GM19099 (cell line): ENCODE results near the gene RNU2-63P.

Experiments used
- POLR2A ChIP-seq: IDR thresholded peaks from 3 replicates; pipeline ENCODE4 v1.6.1; 2011; ENCODE audit warnings: low read depth; ENCODE audit not compliant: insufficient read length; ENCODE audit errors: extremely low read depth

The RNU2-63P gene

DNA sequence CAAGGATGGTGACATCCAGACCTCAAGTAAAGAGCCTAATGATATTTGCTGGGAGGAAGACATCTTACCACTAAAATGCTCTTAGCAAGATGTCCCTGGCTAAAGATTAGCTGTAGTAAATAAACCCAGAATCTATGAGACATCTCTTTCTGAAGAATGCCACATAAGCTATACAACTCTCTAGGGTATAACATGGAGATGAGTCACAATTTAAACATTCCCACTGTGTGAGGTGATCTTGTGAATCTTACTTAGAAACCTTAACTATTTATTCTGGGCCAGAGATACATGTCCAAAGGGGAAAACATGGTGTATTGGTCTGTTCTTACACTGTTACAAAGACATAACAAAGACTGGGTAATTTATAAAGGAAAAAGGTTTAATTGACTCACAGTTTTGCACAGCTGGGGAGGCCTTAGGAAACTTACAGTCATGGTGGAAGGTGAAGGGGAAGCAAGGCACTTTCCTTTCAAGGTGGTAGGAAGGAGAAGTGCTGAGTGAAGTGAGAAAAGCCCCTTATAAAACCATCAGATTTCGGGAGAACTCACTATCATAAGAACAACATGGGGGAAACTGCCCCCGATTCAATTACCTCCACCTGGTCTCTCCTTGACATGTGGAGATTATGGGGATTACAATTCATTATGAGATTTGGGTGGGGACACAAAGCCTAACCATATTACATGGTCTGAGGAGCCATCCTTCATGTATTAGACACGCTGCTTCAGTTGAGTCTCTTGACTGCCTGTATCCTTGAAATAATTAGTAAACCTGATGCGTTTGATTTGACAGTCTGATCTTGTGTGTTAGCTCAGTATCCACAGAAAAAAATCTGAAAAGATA lies 22.1 kb upstream of the RNU2-63P start:
- TF ChIP-seq POLR2A: no peak

DNA sequence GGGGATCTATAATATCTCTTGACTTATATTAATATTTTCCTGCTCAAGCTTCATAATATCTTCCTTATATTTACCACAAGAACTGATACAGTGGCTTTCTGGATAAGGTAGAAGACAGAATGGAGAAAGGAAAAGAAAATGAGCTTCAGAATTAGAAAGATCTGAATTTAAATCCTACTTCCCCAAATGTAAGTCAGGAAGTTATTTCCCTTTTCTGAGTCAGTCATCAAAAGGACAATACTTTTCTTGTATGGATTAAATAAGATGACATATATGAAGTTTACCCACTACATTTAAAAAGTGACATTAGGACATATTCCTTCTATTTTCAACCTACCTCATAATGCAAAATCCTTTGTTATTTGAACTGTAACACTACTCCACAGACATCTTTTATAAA lies 20.3 kb upstream of the RNU2-63P start:
- no peak for TF ChIP-seq POLR2A

DNA sequence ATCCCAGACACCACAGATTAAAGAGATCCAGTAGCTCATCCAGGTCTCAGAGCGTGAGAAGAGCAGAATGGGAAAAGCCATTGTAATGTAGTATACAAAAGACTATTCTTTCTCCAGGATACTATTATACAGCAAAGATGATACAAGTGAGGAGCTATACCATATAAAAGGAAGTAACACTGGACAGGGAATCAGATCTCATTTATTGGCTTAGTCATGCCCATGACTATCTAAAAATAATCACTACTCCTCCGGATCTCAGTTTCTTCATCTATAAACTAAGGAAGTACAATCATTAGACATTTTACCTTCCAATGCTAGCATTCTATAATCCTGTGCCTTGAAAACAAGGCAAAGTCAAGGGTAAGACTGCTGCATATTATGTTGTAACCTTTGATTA lies 19.8 kb upstream of the RNU2-63P start:
- no peak for TF ChIP-seq POLR2A

DNA sequence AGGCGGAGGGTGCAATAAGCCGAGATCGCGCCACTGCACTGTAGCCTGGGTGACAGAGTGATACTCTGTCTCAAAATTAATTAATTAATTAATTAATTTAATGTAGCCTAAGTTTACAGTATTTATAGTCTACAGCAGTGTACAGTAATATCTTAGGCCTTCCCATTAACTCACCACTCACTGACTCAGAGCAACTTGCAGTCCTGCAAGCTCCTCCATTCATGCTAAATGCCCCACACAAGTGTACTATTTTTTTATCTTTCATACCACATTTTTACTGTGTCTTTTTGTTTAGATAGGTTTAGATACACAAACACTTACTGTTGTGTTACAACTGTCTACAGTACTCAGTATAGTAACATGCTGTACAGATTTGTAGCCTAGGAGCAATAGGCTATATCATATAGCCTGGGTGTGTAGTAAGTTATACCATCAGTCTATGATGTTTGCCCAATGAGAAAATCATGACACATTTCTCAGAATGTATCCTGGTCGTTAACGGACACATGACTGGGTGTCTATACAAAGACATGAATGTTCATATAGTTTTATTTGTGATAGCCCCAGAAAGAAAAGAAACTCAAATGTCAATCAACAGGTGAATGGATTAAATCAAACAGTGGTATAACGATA lies 15.8 kb upstream of the RNU2-63P start:
- no peak for TF ChIP-seq POLR2A

DNA sequence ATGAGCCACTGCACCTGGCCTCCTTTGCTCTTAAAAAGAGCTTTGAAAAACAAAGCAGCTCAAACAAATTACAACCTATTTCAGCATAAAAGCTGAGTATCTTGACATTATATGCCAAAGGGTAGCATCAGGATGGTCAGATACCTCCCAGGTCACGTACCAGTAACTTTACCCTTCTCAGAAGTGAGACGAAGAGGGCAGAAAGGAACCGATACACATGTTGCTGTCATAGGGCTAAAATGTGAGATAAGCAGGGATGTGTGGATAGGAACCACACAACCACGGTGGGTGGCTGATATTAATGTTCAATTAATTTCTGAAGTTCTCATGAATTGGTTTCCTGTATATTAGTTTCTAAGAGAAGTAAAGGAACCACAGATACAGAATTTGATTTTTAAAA lies 12.6 kb upstream of the RNU2-63P start:
- TF ChIP-seq POLR2A: no peak

DNA sequence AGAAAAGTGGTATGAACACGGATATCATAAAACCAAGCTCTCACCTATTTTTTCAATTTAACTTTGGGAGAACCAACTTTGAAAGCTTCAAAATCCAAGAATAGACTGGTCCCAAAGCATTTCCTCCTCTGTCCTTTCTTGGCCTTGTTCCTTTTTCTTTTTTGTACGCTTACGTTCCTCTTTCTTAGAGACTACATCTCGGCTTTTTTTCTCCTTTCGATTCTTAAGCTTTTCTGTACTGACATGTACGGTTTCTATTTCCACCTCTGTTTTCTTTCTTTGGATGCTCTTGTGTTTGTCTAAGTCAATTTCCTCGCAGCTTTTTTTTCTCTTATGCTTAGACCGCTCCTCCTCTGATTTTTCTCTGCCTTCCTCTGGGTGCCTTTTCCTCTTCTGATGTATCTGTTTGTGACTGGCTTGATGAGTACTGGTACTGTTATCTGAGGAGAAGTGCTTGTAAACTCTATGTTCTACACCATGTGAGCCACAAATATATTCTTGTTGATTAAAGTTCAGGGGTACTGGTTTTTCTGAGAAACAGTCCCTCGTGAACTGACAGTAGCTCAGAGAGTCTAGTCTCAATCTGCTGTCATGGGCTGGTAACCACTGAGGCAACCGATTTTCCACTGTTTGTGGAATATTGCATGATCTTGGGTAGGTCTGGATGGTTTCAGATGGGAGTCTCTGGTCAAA lies 11.5 kb upstream of the RNU2-63P start:
- no peak for TF ChIP-seq POLR2A

DNA sequence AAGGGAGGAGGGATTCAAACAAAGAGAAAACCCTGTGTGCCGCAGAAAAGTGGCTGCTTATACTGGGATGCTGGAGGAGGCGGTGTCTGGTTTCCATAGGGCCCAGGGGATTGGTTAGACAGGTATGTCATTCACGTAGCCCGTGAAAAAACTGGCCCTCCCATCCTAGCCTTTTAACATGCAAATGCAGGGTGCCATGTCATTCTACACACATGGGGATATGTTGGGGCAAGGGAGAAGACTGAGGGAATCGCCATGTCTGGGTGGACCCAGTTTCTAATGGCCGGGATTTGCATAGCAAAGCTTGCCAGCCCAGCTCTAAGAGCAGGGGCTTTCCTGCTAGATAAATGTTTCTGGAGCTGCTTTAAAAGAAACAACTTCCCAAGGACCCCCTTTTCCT lies 8.2 kb upstream of the RNU2-63P start:
- TF ChIP-seq POLR2A: no peak

DNA sequence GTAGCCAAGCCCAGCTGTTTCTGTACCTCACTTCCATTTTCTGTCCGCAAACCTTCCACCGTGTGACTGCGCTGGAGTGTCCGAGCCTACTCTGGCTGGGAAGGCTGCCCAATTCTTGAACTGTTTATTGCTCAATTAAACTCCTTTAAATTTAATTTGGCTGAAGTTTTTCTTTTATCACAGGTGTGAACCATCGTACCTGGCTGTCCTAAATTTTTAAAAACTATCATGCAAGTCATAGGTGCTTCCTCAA lies 6.2 kb upstream of the RNU2-63P start:
- no peak for TF ChIP-seq POLR2A

DNA sequence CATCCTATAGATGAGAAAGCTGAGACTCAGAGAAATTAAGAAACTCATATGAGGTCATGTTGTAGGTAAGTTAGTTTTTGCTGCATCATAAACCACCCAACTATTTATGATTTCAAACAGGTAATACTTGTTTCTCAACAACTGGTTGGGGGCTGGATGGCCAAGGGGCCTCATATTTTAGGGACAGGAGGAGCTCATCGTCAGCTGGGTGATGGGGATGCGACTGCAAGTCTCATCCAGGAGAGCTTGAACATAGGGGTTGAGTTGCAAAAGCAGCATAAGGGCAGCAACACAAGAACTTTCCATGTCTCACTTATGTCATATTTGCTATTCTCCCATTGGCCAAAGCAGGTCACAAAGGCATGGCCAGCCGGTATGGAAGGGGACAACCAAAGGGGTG lies 3.6 kb upstream of the RNU2-63P start:
- no peak for TF ChIP-seq POLR2A

DNA sequence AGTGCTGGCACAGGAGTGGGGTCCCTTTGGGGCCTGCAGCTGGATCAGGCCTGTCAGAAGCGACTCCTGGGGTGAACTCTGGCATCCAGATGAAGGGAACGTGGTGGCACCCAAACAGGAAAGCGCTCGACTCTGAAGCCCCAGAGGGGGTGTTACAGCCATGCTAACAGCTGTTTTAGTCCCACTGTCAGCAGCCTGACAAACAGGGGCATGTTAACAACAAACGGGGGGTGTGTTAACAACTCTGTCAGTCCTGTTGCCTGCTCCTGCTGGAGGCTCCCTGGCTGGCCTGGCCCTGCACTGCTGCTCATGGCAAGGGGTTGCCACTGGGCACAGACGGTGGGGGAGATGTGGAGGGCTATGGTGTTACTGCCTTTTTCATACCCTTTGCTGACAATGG lies 2.6 kb upstream of the RNU2-63P start:
- no peak for TF ChIP-seq POLR2A

DNA sequence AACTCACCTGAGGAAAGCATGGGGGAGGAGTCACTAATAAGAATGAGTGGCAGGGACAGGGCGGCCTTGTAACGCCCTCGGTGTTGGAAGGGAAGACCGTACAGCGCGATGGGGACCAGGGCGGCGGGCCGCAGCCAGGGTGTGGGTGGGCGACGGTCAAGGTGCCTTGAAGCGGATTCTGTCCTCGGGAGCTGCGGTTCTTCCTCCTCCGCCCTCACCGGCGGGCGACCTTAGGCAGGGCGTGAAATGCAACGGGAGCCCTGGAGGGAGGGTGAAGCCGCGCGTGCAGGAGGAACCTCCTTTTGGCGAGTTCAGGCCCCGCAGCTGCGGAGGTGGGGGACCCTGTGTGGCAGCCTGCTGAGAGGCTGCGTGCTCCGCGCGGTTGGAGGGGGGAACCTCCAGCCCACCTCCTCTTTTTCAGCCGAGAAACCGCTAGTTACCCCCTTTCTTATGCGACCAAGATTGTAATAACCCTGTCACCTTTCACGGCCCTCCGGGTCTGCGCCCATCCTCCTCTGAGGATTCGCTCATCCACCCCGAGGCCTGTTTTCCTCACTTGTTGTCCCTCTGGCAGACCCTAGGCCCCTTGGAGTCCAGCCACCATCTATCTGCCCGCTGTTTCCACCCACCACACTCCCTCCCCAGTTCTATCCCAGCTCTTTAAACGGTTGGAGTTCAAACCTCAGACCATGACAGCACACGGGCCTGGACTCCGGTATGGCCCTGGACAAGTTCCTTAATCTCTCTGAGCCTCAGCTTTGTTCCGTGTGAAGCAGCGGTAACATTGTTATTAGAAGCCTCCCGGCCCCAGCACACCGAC lies 823 bp upstream of the RNU2-63P start:
- no peak for TF ChIP-seq POLR2A

DNA sequence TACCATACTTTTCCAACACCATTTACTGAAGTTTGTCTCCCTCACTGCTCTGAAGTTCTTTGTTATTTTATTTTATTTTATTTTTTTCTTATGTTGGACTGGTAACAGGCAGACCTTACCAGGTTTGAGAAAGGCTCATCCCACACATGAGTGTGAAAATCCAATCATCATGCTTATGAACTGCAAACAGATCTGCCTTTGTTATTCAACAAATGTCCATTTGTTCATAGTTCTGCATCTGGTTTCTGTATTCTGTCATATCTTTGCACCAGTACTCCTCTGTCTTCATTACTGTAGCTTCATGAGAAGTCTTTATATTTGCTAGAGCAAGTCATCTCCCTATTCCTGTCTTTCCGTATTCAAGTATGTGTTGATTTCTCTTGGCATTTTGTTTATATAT lies 5.3 kb downstream of the RNU2-63P start:
- TF ChIP-seq POLR2A: no peak

DNA sequence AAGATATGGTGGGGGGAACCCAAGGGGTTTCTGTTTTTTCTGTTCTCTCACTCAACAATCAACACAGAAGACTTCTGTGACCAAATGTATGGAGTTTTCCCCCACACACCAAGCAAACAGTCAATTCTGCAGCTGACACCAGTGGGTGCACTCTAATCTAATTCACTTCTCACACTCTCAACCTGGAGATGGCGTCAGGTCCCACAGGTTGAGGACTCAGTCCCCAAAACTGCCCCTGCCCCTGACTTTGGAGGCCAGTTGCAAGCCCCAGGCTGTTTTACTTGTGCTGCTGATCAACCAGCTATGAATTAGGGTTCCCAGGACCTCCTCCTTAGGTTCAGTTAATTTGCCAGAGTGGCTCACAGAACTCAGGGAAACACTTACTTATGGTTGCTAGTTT lies 6.2 kb downstream of the RNU2-63P start:
- TF ChIP-seq POLR2A: no peak

DNA sequence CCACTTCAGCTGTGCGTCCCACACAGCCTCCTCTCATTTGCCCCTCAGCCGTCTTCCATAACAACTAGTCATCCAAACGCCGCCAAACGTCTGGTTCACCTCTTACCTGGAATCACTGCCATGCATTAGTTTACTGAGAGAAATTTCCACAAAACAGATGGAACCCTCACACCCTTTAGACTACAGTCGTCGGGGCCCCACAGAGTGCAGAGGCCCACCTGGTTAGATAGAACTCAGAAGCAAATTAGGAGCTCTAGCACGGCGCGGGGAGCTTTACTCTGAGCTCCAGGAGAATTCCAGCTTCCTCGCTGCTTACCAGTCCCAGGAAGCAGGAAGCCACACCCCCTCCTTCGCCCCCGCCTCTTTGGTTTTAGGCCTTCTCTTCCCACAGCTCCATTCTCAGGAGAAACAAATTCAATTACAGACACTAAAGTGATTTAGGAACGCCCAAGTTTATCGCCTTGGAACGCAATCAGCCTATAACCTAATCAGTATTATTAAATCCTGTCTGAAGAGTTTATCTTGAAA lies 9.4 kb downstream of the RNU2-63P start:
- TF ChIP-seq POLR2A: no peak

DNA sequence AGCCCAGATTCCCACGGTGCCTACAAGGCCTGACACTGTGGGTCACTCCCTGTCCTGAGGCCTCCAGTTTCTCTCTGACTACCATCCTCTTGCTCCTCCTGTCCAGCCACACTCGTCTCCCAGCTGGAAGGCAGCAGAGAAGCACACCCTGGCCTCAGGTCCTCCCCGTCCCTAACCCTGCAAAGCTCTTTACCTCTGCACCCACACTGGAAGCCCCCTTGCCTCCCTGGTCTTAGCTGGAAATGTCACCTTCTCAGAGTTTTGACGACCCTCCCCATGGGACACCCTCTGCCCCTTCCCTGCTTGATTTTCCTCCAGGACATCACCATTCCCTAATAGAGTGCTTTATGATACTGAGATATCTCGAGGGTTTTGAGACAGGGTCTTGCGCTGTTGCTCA lies 10.6 kb downstream of the RNU2-63P start:
- no peak for TF ChIP-seq POLR2A
